HUDEP-2 (cell line): Measurements from ENCODE around the gene NHSL2.
A peak's percentile ranks its signal among the peaks of the same experiment; 100 is the strongest.
"Not testable (repeated sequence)": the region's sequence is repeated elsewhere in the genome, so short reads cannot be mapped to it uniquely, and the experiment has no call there.

Experiments used
- DNase-seq, 76 experiments: peaks; one replicate each; lab custom pipeline; 2025; ENCODE audit not compliant: unreplicated experiment in 76 of 76; lab: John Stamatoyannopoulos, UW

Gene NHSL2

GRCh38 chrX:72038868-72039267 lies 128.2 kb downstream of the NHSL2 start:
- no peak for DNase-seq

GRCh38 chrX:72040506-72040905 lies 129.9 kb downstream of the NHSL2 start:
- no peak for DNase-seq

GRCh38 chrX:72041176-72041575 lies 130.5 kb downstream of the NHSL2 start:
- no peak for DNase-seq

GRCh38 chrX:72041871-72042851 lies 131.5 kb downstream of the NHSL2 start:
- no peak for DNase-seq

- no peak for DNase-seq
These were observed 132.2 kb downstream of the NHSL2 start for GRCh38 chrX:72042852-72043248.

- no peak for DNase-seq
These were observed 133.0 kb downstream of the NHSL2 start for GRCh38 chrX:72043636-72044035.

- DNase-seq, result no peak
These were observed 134.5 kb downstream of the NHSL2 start for GRCh38 chrX:72045141-72045540.

- no peak for DNase-seq
These were observed 135.1 kb downstream of the NHSL2 start for GRCh38 chrX:72045552-72046277.

GRCh38 chrX:72046447-72046846 lies 135.8 kb downstream of the NHSL2 start:
- no peak for DNase-seq

- DNase-seq, result peak in 7 of 76 experiments; percentile 0 to 18 (median 1)
These were observed 138.1 kb downstream of the NHSL2 start for GRCh38 chrX:72048510-72049455.

- no peak for DNase-seq
These were observed 139.4 kb downstream of the NHSL2 start for GRCh38 chrX:72050011-72050410.

- no peak for DNase-seq
These were observed 140.9 kb downstream of the NHSL2 start for GRCh38 chrX:72051589-72051988.

GRCh38 chrX:72052415-72053090 lies 141.9 kb downstream of the NHSL2 start:
- DNase-seq, result no peak

- no peak for DNase-seq
These were observed 142.9 kb downstream of the NHSL2 start for GRCh38 chrX:72053508-72053907.

GRCh38 chrX:72054779-72055489 lies 144.3 kb downstream of the NHSL2 start:
- DNase-seq, result no peak

- peak in 32 of 76 experiments; percentile 0 to 60 (median 12) for DNase-seq
These were observed 146.7 kb downstream of the NHSL2 start for GRCh38 chrX:72057331-72057730.

GRCh38 chrX:72057849-72058248 lies 147.2 kb downstream of the NHSL2 start:
- no peak for DNase-seq

GRCh38 chrX:72058346-72058745 lies 147.7 kb downstream of the NHSL2 start:
- DNase-seq, result not testable (repeated sequence)

GRCh38 chrX:72060196-72060920 lies 149.7 kb downstream of the NHSL2 start:
- peak in 1 of 76 experiments; percentile 1 for DNase-seq
